COR-L47 (cell line): Measurements from ENCODE around the gene AGAP1.

Source experiments
- DNase-seq: peaks from one replicate; lab custom pipeline; 2025; lab: John Stamatoyannopoulos, UW

Gene AGAP1

DNA sequence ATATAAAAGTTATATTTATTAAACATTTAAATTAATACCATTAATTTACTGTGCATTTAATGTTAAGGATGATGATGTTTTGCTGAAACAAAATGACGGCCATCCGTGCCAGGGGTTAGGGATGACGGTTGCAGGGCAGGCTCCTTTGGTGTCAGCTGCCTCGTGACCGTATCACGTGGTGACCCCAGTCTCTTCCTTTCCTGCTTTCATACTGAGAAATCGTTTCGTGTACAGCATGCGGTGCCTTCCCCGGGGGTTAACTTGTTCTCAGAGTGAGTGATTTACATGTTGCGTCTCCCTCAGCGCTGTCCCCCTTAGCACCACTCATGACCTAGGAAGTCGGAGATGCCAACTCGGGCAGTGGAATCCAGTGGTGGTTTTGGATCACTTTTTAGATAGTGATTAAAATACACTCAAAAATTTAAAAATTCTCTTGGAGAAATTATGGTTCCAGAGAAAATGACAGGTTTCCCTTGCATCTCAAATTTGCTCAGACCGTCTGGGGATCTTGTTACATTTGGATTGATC lies 383.5 kb downstream of the AGAP1 start:
- DNase-seq: no peak

GRCh38 chr2:235879116-235879515 lies 385.3 kb downstream of the AGAP1 start:
- DNase-seq: no peak

DNA sequence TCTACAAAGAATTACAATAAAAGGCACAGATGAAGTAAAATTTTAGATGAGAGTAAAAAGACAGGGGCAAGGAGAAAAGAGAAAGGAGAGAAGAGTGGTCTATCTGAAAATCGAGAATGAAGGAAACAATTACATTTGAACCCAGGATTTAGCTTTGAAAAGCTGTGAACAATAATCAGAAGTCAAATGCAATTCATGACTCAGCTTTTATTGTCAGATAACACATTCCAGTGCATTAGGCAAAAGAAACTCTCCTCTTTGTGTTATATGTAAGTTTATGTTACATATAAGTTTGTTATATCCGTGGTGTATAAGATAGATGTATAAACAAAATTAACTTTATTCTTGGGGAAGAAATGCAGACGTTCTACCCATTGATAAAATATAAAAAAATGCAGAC lies 389.8 kb downstream of the AGAP1 start:
- DNase-seq: no peak

GRCh38 chr2:235889302-235889630 lies 395.4 kb downstream of the AGAP1 start:
- no peak for DNase-seq

- no peak for DNase-seq
These were observed 399.4 kb downstream of the AGAP1 start for GRCh38 chr2:235893129-235893698.

- DNase-seq: no peak
These were observed 401.0 kb downstream of the AGAP1 start for GRCh38 chr2:235894839-235895238.

- no peak for DNase-seq
These were observed 402.2 kb downstream of the AGAP1 start for GRCh38 chr2:235896061-235896460.

DNA sequence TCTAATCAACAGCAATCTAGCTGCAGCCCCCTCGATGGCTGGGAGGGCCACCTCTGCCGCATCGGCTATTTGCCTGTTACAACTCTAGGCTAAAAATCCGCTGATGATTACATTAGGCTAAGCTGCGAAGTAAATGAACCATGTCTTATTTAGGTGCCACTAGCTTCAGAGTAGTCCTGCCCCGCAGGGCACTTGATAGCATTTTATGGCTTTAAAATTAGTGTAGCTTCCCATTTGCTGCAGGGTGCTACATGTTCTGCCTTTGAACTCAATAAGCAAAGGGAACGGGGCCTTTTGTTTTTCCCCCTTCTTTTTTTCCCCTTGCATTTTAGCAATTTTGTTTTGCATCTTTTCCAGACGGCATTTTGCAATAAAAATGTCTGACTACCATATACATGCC lies 404.1 kb downstream of the AGAP1 start:
- no peak for DNase-seq

DNA sequence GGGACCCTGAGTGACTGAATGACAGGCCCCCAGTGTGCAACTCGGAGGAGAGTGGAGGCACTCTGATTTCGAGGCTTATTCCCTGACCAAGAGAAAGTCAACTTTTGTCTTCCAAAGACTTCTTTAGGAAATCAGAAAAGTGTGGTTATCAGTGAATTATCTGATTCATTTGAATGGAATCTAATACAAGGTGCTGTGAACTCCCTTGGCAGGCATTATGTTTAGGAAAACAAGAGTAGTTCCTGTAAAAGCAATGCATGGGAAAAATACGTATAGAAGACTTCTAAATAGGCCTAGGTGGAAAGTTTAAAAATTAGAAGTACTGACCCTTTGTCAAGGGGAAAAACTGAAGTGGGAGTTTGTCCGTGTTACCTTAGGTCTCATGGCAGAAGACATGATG lies 404.9 kb downstream of the AGAP1 start:
- DNase-seq: no peak

DNA sequence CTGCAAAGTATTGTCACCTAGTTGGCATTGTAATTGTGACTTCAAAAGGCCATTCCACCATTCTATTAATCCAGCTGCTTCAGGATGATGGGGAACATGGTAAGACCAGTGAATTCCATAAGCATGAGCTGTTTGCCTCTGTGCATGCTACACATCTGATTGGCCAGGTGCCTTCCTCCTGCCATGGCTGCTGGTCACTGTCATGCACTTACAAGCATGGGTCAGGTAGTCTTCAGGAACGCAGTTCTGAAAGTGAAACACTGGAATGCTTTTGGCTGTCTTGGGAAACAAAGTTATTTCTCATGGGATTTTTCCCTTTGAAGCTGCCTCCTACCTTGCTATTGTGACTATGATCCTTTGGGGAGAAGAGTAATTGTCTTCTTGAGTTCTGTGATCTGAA lies 406.8 kb downstream of the AGAP1 start:
- DNase-seq: no peak

GRCh38 chr2:235901243-235901642 lies 407.4 kb downstream of the AGAP1 start:
- DNase-seq: no peak

DNA sequence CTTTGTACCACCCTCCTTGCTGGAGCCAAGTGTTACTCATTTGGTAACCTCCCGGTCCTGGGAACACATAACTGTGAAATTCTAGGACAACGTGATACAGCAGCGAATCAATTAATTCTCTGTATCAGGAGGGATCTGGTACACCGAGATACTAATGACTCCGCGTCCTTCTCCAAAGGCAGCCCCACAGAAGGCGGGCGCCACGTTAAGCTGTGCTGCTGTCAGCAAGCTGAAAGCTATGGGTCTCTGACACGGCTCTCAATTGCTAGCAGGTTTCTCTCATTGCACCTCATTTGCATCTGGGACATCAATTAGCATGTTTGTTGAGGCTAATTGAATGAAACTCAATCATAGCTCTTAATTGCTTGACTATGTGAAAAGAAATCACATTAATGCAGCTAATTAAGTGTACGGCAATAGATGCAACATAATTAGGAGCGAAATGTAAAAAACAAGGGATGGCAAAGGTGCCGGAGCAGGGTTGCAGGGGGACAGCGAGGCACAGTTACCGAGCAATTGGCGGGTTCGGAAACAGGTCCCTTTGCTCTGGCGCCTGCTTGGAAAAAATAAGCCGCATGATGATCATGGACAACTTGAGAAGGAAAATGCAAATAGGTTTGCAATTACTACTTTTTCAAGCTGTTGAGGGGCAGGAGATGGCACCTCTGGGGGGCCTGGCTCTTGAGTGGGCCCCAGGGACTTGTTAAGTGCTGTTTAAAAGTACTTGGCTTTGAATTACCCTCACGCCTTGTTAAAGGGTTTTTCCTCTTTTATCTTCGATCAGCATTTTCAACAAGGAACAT lies 410.1 kb downstream of the AGAP1 start:
- DNase-seq: no peak

DNA sequence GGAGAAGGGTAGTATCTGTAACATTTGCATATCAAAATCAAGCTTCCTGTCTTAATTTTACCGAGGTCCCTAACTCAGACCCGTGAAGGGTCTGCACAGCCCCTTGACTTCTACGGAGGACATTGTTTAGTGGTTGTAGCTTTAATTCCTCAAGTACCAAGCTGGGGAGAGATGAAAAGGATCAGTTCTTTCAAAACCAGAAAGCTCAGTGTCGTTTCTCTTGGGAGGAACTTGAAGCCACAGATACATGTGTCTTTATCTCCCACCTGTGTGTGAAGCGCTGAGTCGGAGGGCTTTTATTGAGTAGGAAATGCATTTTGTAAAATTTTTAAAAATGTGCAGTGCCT lies 410.7 kb downstream of the AGAP1 start:
- no peak for DNase-seq

DNA sequence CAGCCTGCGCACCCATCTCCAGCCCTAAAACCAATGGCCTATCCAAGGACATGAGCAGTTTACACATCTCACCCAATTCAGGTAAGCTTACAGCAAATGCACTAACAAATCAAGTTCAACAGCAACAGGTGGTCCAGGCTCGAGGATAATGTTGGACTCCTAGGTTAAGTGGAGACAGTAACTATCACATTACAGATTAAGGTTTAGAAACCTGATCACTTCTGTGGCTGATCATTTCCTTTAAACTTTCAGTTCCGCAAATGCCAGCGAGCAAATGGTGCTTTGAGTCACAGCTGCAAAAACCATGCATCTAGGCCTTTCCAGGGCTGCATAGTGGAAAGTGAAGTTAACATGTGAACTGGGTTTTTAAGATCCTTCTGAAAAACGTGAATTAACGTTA lies 415.0 kb downstream of the AGAP1 start:
- no peak for DNase-seq

- no peak for DNase-seq
These were observed 415.5 kb downstream of the AGAP1 start for GRCh38 chr2:235909358-235909757.

DNA sequence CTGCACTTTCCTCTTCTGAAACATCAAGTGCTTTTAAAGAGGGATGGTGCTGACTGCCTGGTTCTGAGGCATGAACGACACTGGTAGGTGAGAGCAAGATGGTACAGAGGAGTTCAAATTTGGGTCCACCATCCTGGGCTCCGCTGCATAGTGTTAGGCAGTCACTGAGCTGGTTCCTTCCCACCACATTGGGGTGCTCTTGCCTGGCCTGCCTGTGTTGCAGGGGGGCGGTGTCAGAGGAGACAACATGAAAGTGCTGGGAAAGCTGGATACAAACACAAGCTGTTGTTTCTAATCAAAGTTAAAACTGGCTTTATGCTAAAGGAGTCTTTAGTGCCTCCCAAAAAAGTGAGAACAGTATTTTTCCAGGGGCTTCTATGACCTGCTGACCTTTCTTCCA lies 416.2 kb downstream of the AGAP1 start:
- DNase-seq: no peak

DNA sequence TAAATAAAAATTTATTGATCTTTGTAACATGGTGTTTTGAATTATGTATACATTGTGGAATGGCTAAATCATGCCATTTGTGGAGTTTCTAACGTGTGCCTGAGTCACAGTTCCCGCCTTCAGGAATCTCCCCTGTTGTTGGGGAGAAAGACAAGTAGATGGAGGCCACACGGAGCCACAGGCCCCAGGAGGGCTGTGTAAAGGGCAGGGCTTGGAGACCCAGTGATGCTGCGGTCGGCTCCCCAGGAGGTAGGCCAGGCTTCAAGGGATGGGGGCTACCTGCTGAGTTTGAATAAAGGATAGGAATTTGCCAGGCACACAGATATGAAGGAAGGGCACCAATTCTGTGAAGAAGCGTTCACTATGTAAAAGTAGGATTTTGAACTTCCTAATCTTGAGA lies 417.3 kb downstream of the AGAP1 start:
- DNase-seq: no peak

- DNase-seq: no peak
These were observed 417.9 kb downstream of the AGAP1 start for GRCh38 chr2:235911633-235912233.

DNA sequence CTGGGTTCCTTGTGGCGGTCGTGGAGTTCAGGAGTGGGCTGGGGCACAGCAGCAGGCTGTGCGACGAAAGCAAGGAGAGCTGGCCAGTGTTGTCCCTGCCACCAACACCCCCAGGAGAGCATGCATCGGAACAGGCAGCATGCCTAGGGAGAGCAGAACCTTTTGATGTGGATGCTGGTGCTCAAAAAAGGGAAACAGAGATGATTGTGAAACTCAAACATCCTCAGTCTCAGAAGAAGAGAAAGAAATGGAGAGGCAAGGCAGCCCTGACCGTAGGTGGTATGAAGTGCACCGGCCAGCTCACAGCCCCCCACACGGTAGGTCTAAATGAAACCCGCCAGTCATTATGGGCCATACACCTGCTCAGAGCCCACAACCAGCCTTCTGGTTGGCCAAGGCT lies 420.9 kb downstream of the AGAP1 start:
- no peak for DNase-seq

GRCh38 chr2:235917506-235917905 lies 423.7 kb downstream of the AGAP1 start:
- no peak for DNase-seq

GRCh38 chr2:235918876-235919275 lies 425.0 kb downstream of the AGAP1 start:
- DNase-seq: no peak

- no peak for DNase-seq
These were observed 426.5 kb downstream of the AGAP1 start for GRCh38 chr2:235920216-235920865.
